ENCODE results near the gene OTULIN. TPM values are rescaled to one million over a fixed set of nuclear protein-coding genes. Genes with fewer than 3 reads are reported as not detected.

The OTULIN gene
- polyA plus RNA-seq, 2 donors: 5.7 to 6.2 TPM

DNA sequence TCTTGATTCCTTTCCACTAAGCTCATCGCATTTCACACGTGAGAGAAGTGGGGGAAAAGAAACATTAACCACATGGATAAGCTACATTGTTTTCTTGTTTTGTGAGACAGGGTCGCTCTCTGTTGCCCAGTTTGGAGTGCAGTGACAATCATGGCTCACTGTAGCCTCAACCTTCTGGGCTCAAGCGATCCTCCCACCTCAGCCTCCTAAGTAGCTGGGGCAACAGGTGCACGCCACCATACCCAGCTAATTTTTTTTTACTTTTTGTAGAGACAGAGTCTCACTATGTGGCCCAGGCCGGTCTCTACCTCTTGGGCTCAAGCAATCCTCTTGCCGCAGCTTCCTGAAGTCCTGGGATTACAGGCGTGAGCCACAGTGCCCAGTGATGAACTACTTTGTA is 2.8 kb downstream of the OTULIN start:
- Histone ChIP-seq H3K27ac (ENCODE audit: low read depth in 2 of 2, low read length in 1 of 2) (no peak overlapping the region), H3K4me1 (ENCODE audit: control insufficient read depth in 2 of 2, insufficient read depth in 2 of 2, low read length in 1 of 2) (peaks cover 4 to 14% of the 10 kb centered on the region in 2 donors)
- WGBS, 2 donors: 82% methylated on average over 8 of the region's 8 CpGs

GRCh38 chr5:14667770-14668169 is 3.3 kb downstream of the OTULIN start:
- Histone ChIP-seq H3K4me3 (ENCODE audit: low read depth in 1 of 2, low read length in 2 of 2) (no peak overlapping the region), H3K27me3 (ENCODE audit: control insufficient read depth in 1 of 2, insufficient read depth in 2 of 2, low read length in 2 of 2) (no peaks in the 10 kb centered on the region), H3K9me3 (ENCODE audit: control insufficient read depth in 2 of 2, insufficient read depth in 1 of 2, low read depth in 1 of 2, low read length in 1 of 2) (no peaks in the 10 kb centered on the region), H3K36me3 (ENCODE audit: control insufficient read depth in 2 of 2, insufficient read depth in 2 of 2, low read length in 1 of 2) (peaks cover 0 to 3% of the 10 kb centered on the region in 2 donors), H3K27ac (ENCODE audit: low read depth in 2 of 2, low read length in 1 of 2) (no peak overlapping the region), H3K4me1 (ENCODE audit: control insufficient read depth in 2 of 2, insufficient read depth in 2 of 2, low read length in 1 of 2) (peaks cover 8 to 14% of the 10 kb centered on the region in 2 donors)
- WGBS, 2 donors: 65 to 83% methylated on average over 1 of the region's 1 CpG

More for the DNA sequence above, 2.8 kb downstream of the OTULIN start:
- Histone ChIP-seq H3K36me3 (ENCODE audit: control insufficient read depth in 2 of 2, insufficient read depth in 2 of 2, low read length in 1 of 2) (peaks cover 2 to 3% of the 10 kb centered on the region in 2 donors), H3K27me3 (ENCODE audit: control insufficient read depth in 1 of 2, insufficient read depth in 2 of 2, low read length in 2 of 2) (no peaks in the 10 kb centered on the region), H3K9me3 (ENCODE audit: control insufficient read depth in 2 of 2, insufficient read depth in 1 of 2, low read depth in 1 of 2, low read length in 1 of 2) (no peaks in the 10 kb centered on the region), H3K4me3 (ENCODE audit: low read depth in 1 of 2, low read length in 2 of 2) (no peak overlapping the region)

GRCh38 chr5:14668181-14668591 is 3.7 kb downstream of the OTULIN start:
- Histone ChIP-seq H3K27ac (ENCODE audit: low read depth in 2 of 2, low read length in 1 of 2) (no peak overlapping the region), H3K27me3 (ENCODE audit: control insufficient read depth in 1 of 2, insufficient read depth in 2 of 2, low read length in 2 of 2) (no peaks in the 10 kb centered on the region), H3K9me3 (ENCODE audit: control insufficient read depth in 2 of 2, insufficient read depth in 1 of 2, low read depth in 1 of 2, low read length in 1 of 2) (no peaks in the 10 kb centered on the region), H3K4me3 (ENCODE audit: low read depth in 1 of 2, low read length in 2 of 2) (no peak overlapping the region), H3K36me3 (ENCODE audit: control insufficient read depth in 2 of 2, insufficient read depth in 2 of 2, low read length in 1 of 2) (peaks cover 0 to 3% of the 10 kb centered on the region in 2 donors), H3K4me1 (ENCODE audit: control insufficient read depth in 2 of 2, insufficient read depth in 2 of 2, low read length in 1 of 2) (peaks cover 8 to 14% of the 10 kb centered on the region in 2 donors)
- WGBS, 2 donors: 73 to 76% methylated on average over 5 of the region's 5 CpGs

DNA sequence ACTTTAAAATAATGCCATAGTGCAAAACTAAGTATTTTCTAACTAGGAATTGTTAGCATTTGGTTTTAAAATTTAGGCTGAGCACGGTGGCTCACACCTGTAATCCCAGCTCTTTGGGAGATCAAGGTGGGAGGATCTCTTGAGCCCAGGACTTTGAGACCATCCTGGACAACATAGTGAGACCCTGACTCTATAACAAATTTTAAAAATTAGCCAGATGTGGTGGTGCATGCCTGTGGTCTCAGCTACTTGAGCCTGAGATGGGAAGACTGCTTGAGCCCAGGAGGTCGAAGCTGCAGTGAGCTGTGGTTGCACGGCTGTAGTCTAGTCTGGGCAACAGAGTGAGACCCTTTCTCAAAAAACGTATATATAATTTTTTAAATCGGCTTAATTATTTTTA is 4.9 kb downstream of the OTULIN start:
- 83 to 88% methylated on average over 5 of the region's 5 CpGs for WGBS, 2 donors
- Histone ChIP-seq H3K27ac (ENCODE audit: low read depth in 2 of 2, low read length in 1 of 2) (no peak overlapping the region), H3K4me3 (ENCODE audit: low read depth in 1 of 2, low read length in 2 of 2) (no peak overlapping the region), H3K9me3 (ENCODE audit: control insufficient read depth in 2 of 2, insufficient read depth in 1 of 2, low read depth in 1 of 2, low read length in 1 of 2) (no peaks in the 10 kb centered on the region), H3K36me3 (ENCODE audit: control insufficient read depth in 2 of 2, insufficient read depth in 2 of 2, low read length in 1 of 2) (peaks cover 0 to 3% of the 10 kb centered on the region in 2 donors), H3K27me3 (ENCODE audit: control insufficient read depth in 1 of 2, insufficient read depth in 2 of 2, low read length in 2 of 2) (no peaks in the 10 kb centered on the region), H3K4me1 (ENCODE audit: control insufficient read depth in 2 of 2, insufficient read depth in 2 of 2, low read length in 1 of 2) (peaks cover 8 to 18% of the 10 kb centered on the region in 2 donors)

DNA sequence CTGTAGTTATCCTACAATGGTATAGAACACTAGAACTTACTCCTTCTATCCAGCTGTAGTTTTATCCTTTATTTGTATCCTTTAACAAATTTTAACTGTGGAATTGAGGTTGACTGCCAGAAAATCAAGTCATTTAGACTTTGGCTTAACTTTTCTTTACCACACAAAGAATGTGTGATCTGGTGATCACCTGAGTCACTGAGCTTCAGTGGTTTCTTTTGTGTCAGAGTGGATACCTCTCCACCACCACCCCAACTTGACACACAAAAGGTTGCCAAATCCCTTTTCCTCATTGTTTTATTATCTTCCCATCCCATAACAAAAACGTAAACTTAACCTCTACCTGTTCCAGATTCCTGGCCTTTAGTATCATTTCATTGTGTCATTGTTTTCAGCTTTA is 5.5 kb downstream of the OTULIN start:
- 46 to 52% methylated on average over 1 of the region's 1 CpG for WGBS, 2 donors
- Histone ChIP-seq H3K27me3 (ENCODE audit: control insufficient read depth in 1 of 2, insufficient read depth in 2 of 2, low read length in 2 of 2) (no peaks in the 10 kb centered on the region), H3K9me3 (ENCODE audit: control insufficient read depth in 2 of 2, insufficient read depth in 1 of 2, low read depth in 1 of 2, low read length in 1 of 2) (no peaks in the 10 kb centered on the region), H3K4me3 (ENCODE audit: low read depth in 1 of 2, low read length in 2 of 2) (no peak overlapping the region), H3K36me3 (ENCODE audit: control insufficient read depth in 2 of 2, insufficient read depth in 2 of 2, low read length in 1 of 2) (peaks cover 0 to 3% of the 10 kb centered on the region in 2 donors), H3K4me1 (ENCODE audit: control insufficient read depth in 2 of 2, insufficient read depth in 2 of 2, low read length in 1 of 2) (peaks cover 8 to 18% of the 10 kb centered on the region in 2 donors), H3K27ac (ENCODE audit: low read depth in 2 of 2, low read length in 1 of 2) (no peak overlapping the region)

GRCh38 chr5:14671414-14671813 is 6.9 kb downstream of the OTULIN start:
- Histone ChIP-seq H3K27me3 (ENCODE audit: control insufficient read depth in 1 of 2, insufficient read depth in 2 of 2, low read length in 2 of 2) (no peaks in the 10 kb centered on the region), H3K4me1 (ENCODE audit: control insufficient read depth in 2 of 2, insufficient read depth in 2 of 2, low read length in 1 of 2) (peaks cover 3 to 22% of the 10 kb centered on the region in 2 donors), H3K4me3 (ENCODE audit: low read depth in 1 of 2, low read length in 2 of 2) (no peak overlapping the region), H3K9me3 (ENCODE audit: control insufficient read depth in 2 of 2, insufficient read depth in 1 of 2, low read depth in 1 of 2, low read length in 1 of 2) (no peaks in the 10 kb centered on the region), H3K27ac (ENCODE audit: low read depth in 2 of 2, low read length in 1 of 2) (no peak overlapping the region), H3K36me3 (ENCODE audit: control insufficient read depth in 2 of 2, insufficient read depth in 2 of 2, low read length in 1 of 2) (peaks cover 0 to 3% of the 10 kb centered on the region in 2 donors)
- WGBS, 2 donors: 28 to 31% methylated on average over 2 of the region's 2 CpGs

DNA sequence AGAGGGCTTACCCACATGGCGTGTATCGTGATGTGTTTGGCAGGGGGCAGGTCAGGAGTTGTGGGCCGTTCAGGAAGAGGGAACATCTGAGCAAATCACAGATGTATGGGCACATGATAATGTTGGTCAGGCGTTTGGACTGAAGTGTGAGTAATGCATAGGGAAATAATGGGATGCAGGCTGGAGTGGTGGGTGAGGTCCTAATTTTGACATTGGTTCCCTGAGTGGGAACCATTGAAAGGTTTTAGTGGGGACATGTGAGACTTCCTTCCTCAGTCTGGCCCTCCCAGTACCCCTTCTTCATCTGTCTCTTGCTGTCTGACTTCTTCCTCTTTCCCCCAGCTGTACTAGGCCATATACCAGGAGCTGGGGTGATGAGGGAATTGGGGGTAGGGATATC is 7.6 kb downstream of the OTULIN start:
- no peaks in the 10 kb centered on the region for H3K27me3 ChIP-seq (ENCODE audit: control insufficient read depth in 1 of 2, insufficient read depth in 2 of 2, low read length in 2 of 2)
- H3K4me1 ChIP-seq (ENCODE audit: control insufficient read depth in 2 of 2, insufficient read depth in 2 of 2, low read length in 1 of 2): peaks cover 3 to 23% of the 10 kb centered on the region in 2 donors
- no peak overlapping the region for H3K4me3 ChIP-seq (ENCODE audit: low read depth in 1 of 2, low read length in 2 of 2)
- peaks cover 0 to 3% of the 10 kb centered on the region in 2 donors for H3K36me3 ChIP-seq (ENCODE audit: control insufficient read depth in 2 of 2, insufficient read depth in 2 of 2, low read length in 1 of 2)
- H3K27ac ChIP-seq (ENCODE audit: low read depth in 2 of 2, low read length in 1 of 2): no peak overlapping the region
- H3K9me3 ChIP-seq (ENCODE audit: control insufficient read depth in 2 of 2, insufficient read depth in 1 of 2, low read depth in 1 of 2, low read length in 1 of 2): no peaks in the 10 kb centered on the region
- WGBS, 2 donors: 61 to 69% methylated on average over 4 of the region's 4 CpGs

DNA sequence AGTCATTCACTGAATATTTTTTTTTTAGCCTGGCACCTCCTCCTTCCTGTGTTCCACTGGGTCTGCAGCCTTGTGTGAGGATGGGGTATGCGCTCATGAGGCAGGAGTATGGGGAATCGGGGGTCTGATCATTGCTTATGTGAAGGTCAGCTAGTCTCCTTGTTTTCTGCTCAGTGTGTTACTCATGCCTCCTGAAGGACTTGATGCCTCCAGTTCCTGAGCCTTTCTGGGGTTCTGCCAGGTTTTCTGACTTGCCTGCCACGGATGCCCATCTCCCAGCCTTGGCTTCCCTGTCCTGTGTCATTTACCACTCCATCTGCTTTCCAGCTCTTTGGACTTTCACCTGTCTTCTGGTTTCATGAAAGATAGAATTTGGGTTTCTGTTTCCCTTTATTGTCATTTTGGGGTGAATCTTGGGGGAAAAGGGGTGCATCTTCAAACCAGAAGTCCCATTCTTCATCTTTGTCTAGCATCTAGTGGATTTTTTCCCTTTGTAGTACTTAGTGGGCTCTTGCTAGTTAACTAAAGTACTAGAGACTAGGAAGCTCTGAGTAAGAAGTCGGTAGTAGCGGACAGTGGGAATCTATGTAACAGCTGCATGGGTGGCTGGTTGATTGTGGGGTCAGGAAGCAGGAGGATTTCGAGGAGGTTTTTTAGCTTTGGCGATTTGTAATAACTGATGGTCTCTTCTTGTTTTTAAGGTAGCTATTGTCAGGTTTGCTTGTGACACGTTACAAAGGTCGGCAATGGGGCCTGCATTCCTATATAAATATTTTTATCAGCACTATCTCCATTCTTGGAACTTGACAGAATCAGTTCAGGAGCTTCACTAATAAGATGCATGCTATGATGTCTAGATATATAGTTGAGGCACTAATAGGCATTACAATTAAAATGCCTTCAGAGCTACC is 8.2 kb downstream of the OTULIN start:
- H3K27me3 ChIP-seq (ENCODE audit: control insufficient read depth in 1 of 2, insufficient read depth in 2 of 2, low read length in 2 of 2): no peaks in the 10 kb centered on the region
- no peak overlapping the region for H3K27ac ChIP-seq (ENCODE audit: low read depth in 2 of 2, low read length in 1 of 2)
- H3K9me3 ChIP-seq (ENCODE audit: control insufficient read depth in 2 of 2, insufficient read depth in 1 of 2, low read depth in 1 of 2, low read length in 1 of 2): no peaks in the 10 kb centered on the region
- peaks cover 0 to 3% of the 10 kb centered on the region in 2 donors for H3K36me3 ChIP-seq (ENCODE audit: control insufficient read depth in 2 of 2, insufficient read depth in 2 of 2, low read length in 1 of 2)
- peaks cover 3 to 18% of the 10 kb centered on the region in 2 donors for H3K4me1 ChIP-seq (ENCODE audit: control insufficient read depth in 2 of 2, insufficient read depth in 2 of 2, low read length in 1 of 2)
- WGBS, 2 donors: 83 to 85% methylated on average over 9 of the region's 9 CpGs
- H3K4me3 ChIP-seq (ENCODE audit: low read depth in 1 of 2, low read length in 2 of 2): no peak overlapping the region

DNA sequence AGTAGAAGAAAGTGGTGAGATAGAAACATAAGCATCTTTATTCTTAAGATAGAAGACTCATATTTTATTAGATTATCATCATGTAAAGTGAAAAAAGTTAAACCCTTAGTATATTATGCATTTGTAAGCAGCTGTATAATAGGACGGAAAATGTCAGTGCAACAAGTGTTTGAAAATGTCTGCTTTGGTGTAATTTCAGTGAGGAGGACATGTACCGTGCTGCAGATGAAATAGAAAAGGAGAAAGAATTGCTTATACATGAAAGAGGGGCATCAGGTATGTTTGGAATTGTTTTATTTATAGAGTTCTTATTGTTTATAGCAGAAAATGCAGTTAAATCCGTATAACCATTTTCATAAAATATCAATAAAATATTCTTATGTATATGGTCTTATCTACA is 8.9 kb downstream of the OTULIN start:
- no peak overlapping the region for H3K27ac ChIP-seq (ENCODE audit: low read depth in 2 of 2, low read length in 1 of 2)
- no peak overlapping the region for H3K4me3 ChIP-seq (ENCODE audit: low read depth in 1 of 2, low read length in 2 of 2)
- H3K9me3 ChIP-seq (ENCODE audit: control insufficient read depth in 2 of 2, insufficient read depth in 1 of 2, low read depth in 1 of 2, low read length in 1 of 2): no peaks in the 10 kb centered on the region
- no peaks in the 10 kb centered on the region for H3K27me3 ChIP-seq (ENCODE audit: control insufficient read depth in 1 of 2, insufficient read depth in 2 of 2, low read length in 2 of 2)
- no peaks in the 10 kb centered on the region for H3K36me3 ChIP-seq (ENCODE audit: control insufficient read depth in 2 of 2, insufficient read depth in 2 of 2, low read length in 1 of 2)
- 77 to 85% methylated on average over 3 of the region's 3 CpGs for WGBS, 2 donors
- peaks cover 3 to 16% of the 10 kb centered on the region in 2 donors for H3K4me1 ChIP-seq (ENCODE audit: control insufficient read depth in 2 of 2, insufficient read depth in 2 of 2, low read length in 1 of 2)
